Measurements from ENCODE around the gene ERVK3-1. TPM values are rescaled to one million over a fixed set of nuclear protein-coding genes. Genes with fewer than 3 reads are reported as not detected.
A peak's percentile ranks its signal among the peaks of the same experiment; 100 is the strongest.

Gene ERVK3-1
- total and polyA plus RNA-seq, 2 of the 13 experiments (the other 11 are each of a cell fraction or from before 2014, with no cell fraction given) = 28.5 to 38.7 TPM

- TF ChIP-seq ZNF629 (CRISPR knock-in tag; conservative IDR thresholded peaks at IDR 0.05) (no peak), NFIC (IDR thresholded peaks at IDR 0.05; ENCODE audit: low read length) (no peak), FOXK1 (CRISPR knock-in tag; IDR thresholded peaks at IDR 0.05; ENCODE audit: borderline replicate concordance, low read depth) (no peak), ZNF292 (CRISPR knock-in tag; IDR thresholded peaks at IDR 0.05; ENCODE audit: borderline replicate concordance, low read depth) (0 out of 2 replicates have a peak, but pooled peaks have one; percentile 46), ZNF354B (CRISPR knock-in tag; IDR thresholded peaks at IDR 0.05) (0 out of 2 replicates have a peak, but pooled peaks have one; percentile 37), ZNF280D (CRISPR knock-in tag; IDR thresholded peaks at IDR 0.05) (0 out of 2 replicates have a peak, but pooled peaks have one; percentile 16), FOXC1 (CRISPR knock-in tag; IDR thresholded peaks at IDR 0.05; ENCODE audit: borderline replicate concordance) (no peak), TCF7 (IDR thresholded peaks at IDR 0.05; ENCODE audit: low read depth) (no peak), ZNF691 (CRISPR knock-in tag; IDR thresholded peaks at IDR 0.05; ENCODE audit: borderline replicate concordance, low read depth) (no peak), ZNF597 (CRISPR knock-in tag; IDR thresholded peaks at IDR 0.05) (no peak), THAP7 (CRISPR knock-in tag; IDR thresholded peaks at IDR 0.05) (no peak), CC2D1A (CRISPR knock-in tag; IDR thresholded peaks at IDR 0.05) (no peak), MTERF4 (CRISPR knock-in tag; IDR thresholded peaks at IDR 0.05) (0 out of 2 replicates have a peak, but pooled peaks have one; percentile 37), KDM5A (IDR thresholded peaks at IDR 0.05; ENCODE audit: borderline replicate concordance, low read length) (no peak), ZNF710 (CRISPR knock-in tag; IDR thresholded peaks at IDR 0.05; ENCODE audit: borderline replicate concordance) (no peak), ZNF503 (CRISPR knock-in tag; IDR thresholded peaks at IDR 0.05) (no peak), ARID2 (CRISPR knock-in tag; IDR thresholded peaks at IDR 0.05; ENCODE audit: borderline replicate concordance) (0 out of 2 replicates have a peak, but pooled peaks have one; percentile 75), ZMYM3 (CRISPR knock-in tag; IDR thresholded peaks at IDR 0.05) (peak; percentile 16; the same call in 1 of the 2 replicates)
Measured at GRCh38 chr19:58326501-58326913, 21.3 kb downstream of the ERVK3-1 start (continued).
